Neural progenitor cell (in vitro differentiated cells): Measurements from ENCODE around the gene PAM. TPM values are rescaled to one million over a fixed set of nuclear protein-coding genes. Genes with fewer than 3 reads are reported as not detected.

ENCODE experiments used
- DNase-seq: peaks from one replicate; pipeline ENCODE4 v3.0.0-alpha.2; 2016; ENCODE audit warnings: low spot score
- H2AFZ ChIP-seq: fragments of 200-600 bp; sonication (generic); replicated peaks from 2 replicates; pipeline ENCODE4 v1.6.1; 2016; ENCODE audit warnings: antibody characterized with exemption
- H3F3A ChIP-seq: fragments of 200-600 bp; sonication (generic); 2 replicates; pipeline ENCODE4 v1.6.1; 2016; ENCODE audit warnings: antibody characterized with exemption, low read depth
- H3K27ac ChIP-seq: fragments of 200-600 bp; sonication (generic); 2 replicates; pipeline ENCODE4 v1.5.1; 2016; ENCODE audit warnings: mild to moderate bottlenecking
- H3K27me3 ChIP-seq: fragments of 200-600 bp; sonication (generic); 2 replicates; pipeline ENCODE4 v1.6.1; 2016; ENCODE audit warnings: mild to moderate bottlenecking, moderate library complexity
- H3K36me3 ChIP-seq: fragments of 200-600 bp; sonication (generic); 2 replicates; pipeline ENCODE4 v1.5.1; 2016
- H3K4me1 ChIP-seq: fragments of 200-600 bp; sonication (generic); 2 replicates; pipeline ENCODE4 v1.6.1; 2016; ENCODE audit warnings: mixed run types
- H3K4me2 ChIP-seq: fragments of 200-600 bp; sonication (generic); 2 replicates; pipeline ENCODE4 v1.6.1; 2016
- H3K4me3 ChIP-seq: fragments of 200-600 bp; sonication (generic); 2 replicates; pipeline ENCODE4 v1.5.1; 2016
- H3K79me2 ChIP-seq: fragments of 200-600 bp; sonication (generic); 2 replicates; pipeline ENCODE4 v1.6.1; 2016; ENCODE audit warnings: low read depth
- H3K9ac ChIP-seq: fragments of 200-600 bp; sonication (generic); 2 replicates; pipeline ENCODE4 v1.6.1; 2016
- H3K9me3 ChIP-seq: fragments of 200-600 bp; sonication (generic); 2 replicates; pipeline ENCODE4 v1.5.1; 2016; ENCODE audit warnings: low read depth
- H4K20me1 ChIP-seq: fragments of 200-600 bp; sonication (generic); 2 replicates; pipeline ENCODE4 v1.6.1; 2016; ENCODE audit warnings: low read depth
- H3K27ac Mint-ChIP-seq: 3 replicates; pipeline ENCODE4 v1.8.0; 2021; ENCODE audit warnings: mixed read lengths
- H3K27me3 Mint-ChIP-seq: 2 replicates; pipeline ENCODE4 v1.8.0; 2022; ENCODE audit warnings: low read depth, mild to moderate bottlenecking, inconsistent platforms, moderate library complexity, mixed read lengths; ENCODE audit not compliant: insufficient read depth
- H3K36me3 Mint-ChIP-seq: 3 replicates; pipeline ENCODE4 v1.8.0; 2021; ENCODE audit warnings: mixed read lengths
- H3K4me1 Mint-ChIP-seq: 3 replicates; pipeline ENCODE4 v1.8.0; 2021; ENCODE audit warnings: mixed read lengths
- H3K4me3 Mint-ChIP-seq: 3 replicates; pipeline ENCODE4 v1.8.0; 2021; ENCODE audit warnings: mild to moderate bottlenecking, moderate library complexity, mixed read lengths
- H3K9me3 Mint-ChIP-seq: 3 replicates; pipeline ENCODE4 v1.8.0; 2020; ENCODE audit warnings: mixed read lengths
- CTCF ChIP-seq: fragments of 200-600 bp; sonication (generic); IDR thresholded peaks from 2 replicates; pipeline ENCODE4 v1.5.1; 2017; ENCODE audit warnings: antibody characterized with exemption, mild to moderate bottlenecking
- EZH2 ChIP-seq: fragments of 200-600 bp; sonication (generic); IDR thresholded peaks from 2 replicates; pipeline ENCODE4 v1.6.1; 2017; ENCODE audit warnings: antibody characterized with exemption, mild to moderate bottlenecking, moderate library complexity
- EZH2phosphoT487 ChIP-seq: fragments of 200-600 bp; sonication (generic); IDR thresholded peaks from 2 replicates; pipeline ENCODE4 v1.6.1; 2017; ENCODE audit warnings: antibody characterized with exemption
- total RNA-seq: library from RNA; depleted of rRNA; stranded (reverse); fragments of >200 nt; gene quantifications from 2 replicates; pipeline ENCODE4 v1.2.3, GENCODE V29; 2015; ENCODE audit warnings: low replicate concordance

Gene PAM
- total RNA-seq, 1 donor from 2014 or later, result 246 TPM

- H3K4me1 ChIP-seq, result peaks cover 11% of the 10 kb centered on the region
- peaks cover 2% of the 10 kb centered on the region for H3K27me3 Mint-ChIP-seq
- H3K9me3 ChIP-seq, result no peaks in the 10 kb centered on the region
- H3K36me3 Mint-ChIP-seq, result peaks cover 14% of the 10 kb centered on the region
- H3K36me3 ChIP-seq, result no peaks in the 10 kb centered on the region
- H3K27ac Mint-ChIP-seq, result no peak overlapping the region
- peaks cover 27% of the 10 kb centered on the region for H3K4me1 Mint-ChIP-seq
- TF ChIP-seq CTCF, result no peak
- no peak for TF ChIP-seq EZH2phosphoT487
- no peaks in the 10 kb centered on the region for H3K9me3 Mint-ChIP-seq
- H3K27me3 ChIP-seq, result no peaks in the 10 kb centered on the region
- no peak overlapping the region for H3K4me2 ChIP-seq
- no peaks in the 10 kb centered on the region for H4K20me1 ChIP-seq
- no peak overlapping the region for H2AFZ ChIP-seq
- no peak overlapping the region for H3K4me3 Mint-ChIP-seq
- no peak overlapping the region for H3K4me3 ChIP-seq
- H3K27ac ChIP-seq, result no peak overlapping the region
- no peak for DNase-seq
- no peak overlapping the region for H3K9ac ChIP-seq
- H3K79me2 ChIP-seq, result no peaks in the 10 kb centered on the region
- H3F3A ChIP-seq, result no peaks in the 10 kb centered on the region
Observed at GRCh38 chr5:102815540-102816332, 60.6 kb downstream of the PAM start.

- no peak overlapping the region for H3K4me3 ChIP-seq
- peak; percentile 27 for DNase-seq
- TF ChIP-seq EZH2phosphoT487 (no peak), EZH2 (no peak), CTCF (no peak)
Observed at GRCh38 chr5:102818345-102818744, 63.2 kb downstream of the PAM start.

GRCh38 chr5:102818934-102819333 is 63.8 kb downstream of the PAM start:
- H3K4me1 ChIP-seq, result peaks cover 11% of the 10 kb centered on the region
- H4K20me1 ChIP-seq, result no peaks in the 10 kb centered on the region
- no peaks in the 10 kb centered on the region for H3K27me3 ChIP-seq
- Mint-ChIP-seq H3K27ac (no peak overlapping the region), H3K4me3 (no peak overlapping the region), H3K36me3 (peaks cover 17% of the 10 kb centered on the region), H3K27me3 (peaks cover 2% of the 10 kb centered on the region), H3K4me1 (peaks cover 21% of the 10 kb centered on the region), H3K9me3 (peaks cover 3% of the 10 kb centered on the region)
- H3K79me2 ChIP-seq, result no peaks in the 10 kb centered on the region
- H3K4me3 ChIP-seq, result no peak overlapping the region
- H3F3A ChIP-seq, result no peaks in the 10 kb centered on the region
- H2AFZ ChIP-seq, result no peak overlapping the region
- H3K9ac ChIP-seq, result no peak overlapping the region
- no peak for DNase-seq
- H3K9me3 ChIP-seq, result no peaks in the 10 kb centered on the region
- no peak for TF ChIP-seq EZH2
- TF ChIP-seq CTCF, result no peak
- TF ChIP-seq EZH2phosphoT487, result no peak
- H3K36me3 ChIP-seq, result no peaks in the 10 kb centered on the region
- no peak overlapping the region for H3K4me2 ChIP-seq
- H3K27ac ChIP-seq, result no peak overlapping the region

More at GRCh38 chr5:102818345-102818744, 63.2 kb downstream of the PAM start:
- Mint-ChIP-seq H3K27me3 (peaks cover 2% of the 10 kb centered on the region), H3K27ac (peak overlapping the region; percentile 39), H3K36me3 (peaks cover 17% of the 10 kb centered on the region), H3K4me3 (no peak overlapping the region), H3K9me3 (no peaks in the 10 kb centered on the region), H3K4me1 (peaks cover 25% of the 10 kb centered on the region)
- no peaks in the 10 kb centered on the region for H4K20me1 ChIP-seq
- H2AFZ ChIP-seq, result no peak overlapping the region
- no peaks in the 10 kb centered on the region for H3K9me3 ChIP-seq
- no peaks in the 10 kb centered on the region for H3K36me3 ChIP-seq
- H3K27me3 ChIP-seq, result no peaks in the 10 kb centered on the region
- no peak overlapping the region for H3K4me2 ChIP-seq
- H3K27ac ChIP-seq, result no peak overlapping the region
- no peaks in the 10 kb centered on the region for H3F3A ChIP-seq
- no peak overlapping the region for H3K9ac ChIP-seq
- H3K79me2 ChIP-seq, result no peaks in the 10 kb centered on the region
- H3K4me1 ChIP-seq, result peaks cover 11% of the 10 kb centered on the region
